HPDE6-E6E7 (cell line): ENCODE results near the gene SH2D3A.
A peak's percentile ranks its signal among the peaks of the same experiment; 100 is the strongest.
"Not testable (repeated sequence)": the region's sequence is repeated elsewhere in the genome, so short reads cannot be mapped to it uniquely, and the experiment has no call there.

Experiments
- DNase-seq: peaks from one replicate; pipeline ENCODE4 v3.0.0; 2011; ENCODE audit warnings: missing footprints; ENCODE audit errors: extremely low spot score

SH2D3A gene

GRCh38 chr19:6767357-6768235 lies at the start of gene SH2D3A:
SH2D3A (minus strand) TSS chr19:6767435; CDS start chr19:6763748, 3,687 bp downstream.
- DNase-seq = peak; percentile 94

- no peak for DNase-seq
Measured at GRCh38 chr19:6813659-6814058, 46.4 kb upstream of the SH2D3A start.

GRCh38 chr19:6812612-6813011 lies 45.4 kb upstream of the SH2D3A start:
- no peak for DNase-seq

GRCh38 chr19:6811906-6812305 lies 44.7 kb upstream of the SH2D3A start:
- peak; percentile 76 for DNase-seq

- no peak for DNase-seq
Measured at GRCh38 chr19:6811378-6811777, 44.1 kb upstream of the SH2D3A start.

GRCh38 chr19:6809262-6809661 lies 42.0 kb upstream of the SH2D3A start:
- DNase-seq = no peak

GRCh38 chr19:6808494-6808893 lies 41.3 kb upstream of the SH2D3A start:
- DNase-seq = no peak

- DNase-seq = no peak
Measured at GRCh38 chr19:6807291-6807690, 40.1 kb upstream of the SH2D3A start.

- no peak for DNase-seq
Measured at GRCh38 chr19:6806488-6806887, 39.3 kb upstream of the SH2D3A start.

GRCh38 chr19:6803036-6803404 lies 35.8 kb upstream of the SH2D3A start:
- DNase-seq = no peak

- peak; percentile 13 for DNase-seq
Measured at GRCh38 chr19:6802336-6803035, 35.3 kb upstream of the SH2D3A start.

- DNase-seq = peak; percentile 53
Measured at GRCh38 chr19:6801485-6802086, 34.4 kb upstream of the SH2D3A start.

GRCh38 chr19:6800991-6801484 lies 33.8 kb upstream of the SH2D3A start:
- peak; percentile 88 for DNase-seq

- not testable (repeated sequence) for DNase-seq
Measured at GRCh38 chr19:6800160-6800790, 33.0 kb upstream of the SH2D3A start.

GRCh38 chr19:6797646-6798045 lies 30.4 kb upstream of the SH2D3A start:
- DNase-seq = no peak

GRCh38 chr19:6796278-6796677 lies 29.0 kb upstream of the SH2D3A start:
- DNase-seq = no peak

- no peak for DNase-seq
Measured at GRCh38 chr19:6794686-6795431, 27.6 kb upstream of the SH2D3A start.

- DNase-seq = no peak
Measured at GRCh38 chr19:6793973-6794372, 26.7 kb upstream of the SH2D3A start.

- no peak for DNase-seq
Measured at GRCh38 chr19:6793411-6793810, 26.2 kb upstream of the SH2D3A start.

GRCh38 chr19:6791237-6791636 lies 24.0 kb upstream of the SH2D3A start:
- no peak for DNase-seq
